Measurements from ENCODE around the gene RBFOX2.

Gene RBFOX2

DNA sequence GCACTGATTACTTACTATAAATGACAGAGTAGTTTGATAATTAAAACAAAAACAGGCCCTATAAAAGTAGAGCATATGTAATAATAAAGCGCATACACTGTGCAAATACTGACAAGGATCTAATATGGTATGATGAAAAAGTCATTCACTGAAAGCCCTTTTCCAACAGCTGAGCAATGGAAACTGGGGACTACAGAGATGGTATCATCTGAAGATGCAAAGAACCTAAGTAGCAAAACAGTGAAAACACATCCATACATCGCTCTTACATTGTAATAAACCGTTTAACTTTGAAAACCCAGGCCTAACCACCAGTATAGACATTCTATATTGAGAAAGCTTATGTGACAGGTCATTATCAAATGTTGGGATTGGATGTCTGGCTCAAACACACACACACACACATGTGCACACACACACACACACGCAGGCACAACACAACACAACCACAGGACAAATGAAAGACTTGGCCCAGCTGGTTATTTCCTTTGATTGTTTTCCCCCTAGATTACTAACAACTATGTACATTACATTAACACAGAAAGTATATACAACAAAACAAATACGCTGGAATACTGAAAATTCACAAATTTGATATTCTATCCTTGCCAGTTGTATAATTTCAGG, 191.4 kb downstream of the RBFOX2 start:
- TF ChIP-seq YY1 (IDR thresholded peaks at IDR 0.05; ENCODE audit: low read depth): no peak
- TF ChIP-seq, protein P1, sequence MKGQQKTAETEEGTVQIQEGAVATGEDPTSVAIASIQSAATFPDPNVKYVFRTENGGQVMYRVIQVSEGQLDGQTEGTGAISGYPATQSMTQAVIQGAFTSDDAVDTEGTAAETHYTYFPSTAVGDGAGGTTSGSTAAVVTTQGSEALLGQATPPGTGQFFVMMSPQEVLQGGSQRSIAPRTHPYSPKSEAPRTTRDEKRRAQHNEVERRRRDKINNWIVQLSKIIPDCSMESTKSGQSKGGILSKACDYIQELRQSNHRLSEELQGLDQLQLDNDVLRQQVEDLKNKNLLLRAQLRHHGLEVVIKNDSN (IDR thresholded peaks at IDR 0.05): no peak
- no peak for TF ChIP-seq CEBPB (IDR thresholded peaks at IDR 0.05)
- TF ChIP-seq CREB1 (IDR thresholded peaks at IDR 0.05; ENCODE audit: low read depth): no peak
- TF ChIP-seq, protein P2, sequence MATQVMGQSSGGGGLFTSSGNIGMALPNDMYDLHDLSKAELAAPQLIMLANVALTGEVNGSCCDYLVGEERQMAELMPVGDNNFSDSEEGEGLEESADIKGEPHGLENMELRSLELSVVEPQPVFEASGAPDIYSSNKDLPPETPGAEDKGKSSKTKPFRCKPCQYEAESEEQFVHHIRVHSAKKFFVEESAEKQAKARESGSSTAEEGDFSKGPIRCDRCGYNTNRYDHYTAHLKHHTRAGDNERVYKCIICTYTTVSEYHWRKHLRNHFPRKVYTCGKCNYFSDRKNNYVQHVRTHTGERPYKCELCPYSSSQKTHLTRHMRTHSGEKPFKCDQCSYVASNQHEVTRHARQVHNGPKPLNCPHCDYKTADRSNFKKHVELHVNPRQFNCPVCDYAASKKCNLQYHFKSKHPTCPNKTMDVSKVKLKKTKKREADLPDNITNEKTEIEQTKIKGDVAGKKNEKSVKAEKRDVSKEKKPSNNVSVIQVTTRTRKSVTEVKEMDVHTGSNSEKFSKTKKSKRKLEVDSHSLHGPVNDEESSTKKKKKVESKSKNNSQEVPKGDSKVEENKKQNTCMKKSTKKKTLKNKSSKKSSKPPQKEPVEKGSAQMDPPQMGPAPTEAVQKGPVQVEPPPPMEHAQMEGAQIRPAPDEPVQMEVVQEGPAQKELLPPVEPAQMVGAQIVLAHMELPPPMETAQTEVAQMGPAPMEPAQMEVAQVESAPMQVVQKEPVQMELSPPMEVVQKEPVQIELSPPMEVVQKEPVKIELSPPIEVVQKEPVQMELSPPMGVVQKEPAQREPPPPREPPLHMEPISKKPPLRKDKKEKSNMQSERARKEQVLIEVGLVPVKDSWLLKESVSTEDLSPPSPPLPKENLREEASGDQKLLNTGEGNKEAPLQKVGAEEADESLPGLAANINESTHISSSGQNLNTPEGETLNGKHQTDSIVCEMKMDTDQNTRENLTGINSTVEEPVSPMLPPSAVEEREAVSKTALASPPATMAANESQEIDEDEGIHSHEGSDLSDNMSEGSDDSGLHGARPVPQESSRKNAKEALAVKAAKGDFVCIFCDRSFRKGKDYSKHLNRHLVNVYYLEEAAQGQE (IDR thresholded peaks at IDR 0.05; ENCODE audit: low read depth): no peak
- no peak for TF ChIP-seq ZBTB7A (IDR thresholded peaks at IDR 0.05; ENCODE audit: low read depth)
- TF ChIP-seq FOXM1 (IDR thresholded peaks at IDR 0.05; ENCODE audit: borderline replicate concordance, low read depth): no peak
- no peak for TF ChIP-seq RAD21 (IDR thresholded peaks at IDR 0.05; ENCODE audit: low read depth)
- no peak for TF ChIP-seq TCF12 (IDR thresholded peaks at IDR 0.05; ENCODE audit: low read depth)
- no peak for TF ChIP-seq TEAD4 (IDR thresholded peaks at IDR 0.05)
- TF ChIP-seq NFIC (IDR thresholded peaks at IDR 0.05): no peak
- no peak for TF ChIP-seq EP300 (IDR thresholded peaks at IDR 0.05; ENCODE audit: borderline replicate concordance)
- TF ChIP-seq, protein P3, sequence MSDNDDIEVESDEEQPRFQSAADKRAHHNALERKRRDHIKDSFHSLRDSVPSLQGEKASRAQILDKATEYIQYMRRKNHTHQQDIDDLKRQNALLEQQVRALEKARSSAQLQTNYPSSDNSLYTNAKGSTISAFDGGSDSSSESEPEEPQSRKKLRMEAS (IDR thresholded peaks at IDR 0.05): no peak
- TF ChIP-seq EGR1 (IDR thresholded peaks at IDR 0.05): no peak
- no peak for TF ChIP-seq TAF1 (IDR thresholded peaks at IDR 0.05; ENCODE audit: low read depth)

DNA sequence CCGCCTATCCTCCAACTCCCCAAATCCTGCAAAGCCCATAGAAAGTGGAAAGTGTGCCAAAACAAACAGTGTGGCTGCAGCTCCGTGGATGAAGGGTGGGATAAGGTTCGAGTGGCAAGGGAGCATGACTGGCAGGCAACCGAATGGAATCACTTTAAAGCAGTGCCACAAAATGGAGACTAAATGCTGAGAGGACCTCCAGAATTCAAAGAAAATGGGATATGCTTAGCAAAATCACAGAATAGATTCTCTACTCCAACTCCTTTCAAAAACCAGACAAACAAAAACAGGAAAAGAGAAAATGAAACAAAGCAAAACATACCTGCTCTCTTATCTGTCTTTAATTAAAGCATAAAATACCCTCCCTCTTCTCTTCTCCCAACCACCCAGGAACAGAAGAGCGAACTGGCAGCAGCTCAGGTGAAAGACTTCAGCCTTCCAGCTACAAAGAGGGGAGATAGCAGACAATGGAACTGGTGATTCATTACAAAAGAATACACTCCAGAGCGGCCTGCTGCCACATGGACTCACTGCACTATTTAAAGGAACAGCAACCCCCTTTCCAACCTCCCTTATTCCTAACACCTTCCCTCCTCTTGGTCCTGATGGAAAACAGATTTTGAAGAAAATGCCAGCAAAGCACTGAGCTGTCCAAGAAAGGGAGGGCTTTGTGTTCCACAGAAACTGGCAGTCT, 192.5 kb downstream of the RBFOX2 start:
- TF ChIP-seq, protein P2 (IDR thresholded peaks at IDR 0.05; ENCODE audit: low read depth): no peak
- TF ChIP-seq CEBPB (IDR thresholded peaks at IDR 0.05) (peak; percentile 21; the same call in 1 of the 2 replicates), TCF12 (IDR thresholded peaks at IDR 0.05; ENCODE audit: low read depth) (0 out of 2 replicates have a peak, but pooled peaks have one; percentile 12), NFIC (IDR thresholded peaks at IDR 0.05) (peak; percentile 87), YY1 (IDR thresholded peaks at IDR 0.05; ENCODE audit: low read depth) (peak; percentile 26; the same call in 1 of the 2 replicates), FOXM1 (IDR thresholded peaks at IDR 0.05; ENCODE audit: borderline replicate concordance, low read depth) (no peak), TEAD4 (IDR thresholded peaks at IDR 0.05) (peak; percentile 42)
- TF ChIP-seq, protein P3 (IDR thresholded peaks at IDR 0.05): peak; percentile 74
- TF ChIP-seq, protein P1 (IDR thresholded peaks at IDR 0.05): no peak

DNA sequence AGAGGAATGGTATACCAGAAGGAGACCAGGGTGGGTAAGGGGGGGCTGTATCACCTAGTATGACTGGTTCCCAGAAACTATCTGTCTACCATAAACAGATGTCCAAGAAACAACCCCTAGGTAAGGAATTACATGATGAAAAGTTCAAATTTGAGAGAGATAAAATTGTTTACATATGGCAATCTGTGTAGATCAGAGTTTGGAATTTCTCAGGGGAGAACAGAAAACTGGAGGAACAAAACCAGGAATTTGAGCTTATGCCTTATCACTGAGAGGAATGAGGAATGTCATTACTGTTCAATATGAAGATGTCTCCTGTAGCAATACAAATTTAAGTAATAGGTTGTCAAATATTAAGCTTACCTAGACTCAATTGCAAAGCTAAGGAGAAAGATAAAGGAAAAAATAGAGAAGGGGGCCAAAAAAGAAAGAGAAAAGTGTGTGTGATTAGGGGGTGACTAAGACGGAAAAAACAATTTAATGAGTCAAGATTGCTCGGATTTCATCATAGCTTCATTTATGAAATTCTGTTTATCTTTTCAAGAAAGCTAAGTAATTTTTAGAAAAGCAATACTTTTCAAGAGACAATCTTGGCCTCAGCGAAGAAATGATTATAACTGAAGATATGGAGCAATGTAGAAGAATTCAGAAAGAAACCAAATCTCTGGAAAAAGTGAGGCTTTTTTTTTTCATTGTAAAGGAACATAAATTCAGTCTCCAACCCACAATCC, 193.2 kb downstream of the RBFOX2 start:
- no peak for TF ChIP-seq NFIC (IDR thresholded peaks at IDR 0.05)
- TF ChIP-seq CREB1 (IDR thresholded peaks at IDR 0.05; ENCODE audit: low read depth): no peak
- TF ChIP-seq CEBPB (IDR thresholded peaks at IDR 0.05): peak; percentile 43; the same call in 1 of the 2 replicates

DNA sequence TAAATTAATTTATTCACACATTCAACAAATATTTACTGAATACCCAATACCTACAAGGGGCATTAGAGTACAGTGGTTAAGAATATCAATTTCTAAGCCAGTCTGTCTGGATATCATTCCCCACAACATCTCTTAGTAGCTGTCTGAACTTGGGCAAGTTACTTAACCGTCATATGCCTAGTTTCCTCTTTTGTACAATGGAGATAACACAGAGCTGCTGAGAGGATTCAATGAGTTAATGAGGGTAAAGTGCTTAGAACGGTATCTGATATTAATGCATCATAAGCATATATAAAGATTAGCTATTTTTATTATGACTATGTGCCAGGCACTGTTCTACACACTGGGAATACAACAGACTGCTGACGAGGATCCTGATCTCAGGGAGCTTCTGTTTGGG, 194.6 kb downstream of the RBFOX2 start:
- TF ChIP-seq, protein P2 (IDR thresholded peaks at IDR 0.05; ENCODE audit: low read depth): no peak
- TF ChIP-seq EP300 (IDR thresholded peaks at IDR 0.05; ENCODE audit: borderline replicate concordance): no peak

Data from Ishikawa (cell line).